Measurements from ENCODE around the gene ULK4. TPM values are rescaled to one million over a fixed set of nuclear protein-coding genes. Genes with fewer than 3 reads are reported as not detected.

Gene ULK4
- total and polyA plus RNA-seq, 9 of the 15 experiments (the other 6 are each of a cell fraction or from before 2014, with no cell fraction given) = 3.0 to 5.9 (median 3.5) TPM

GRCh38 chr3:41708176-41708575 lies 253.7 kb downstream of the ULK4 start:
- no peaks in the 10 kb centered on the region for H3K9me3 ChIP-seq (replicated peaks; ENCODE audit: control insufficient read depth, insufficient read depth, low read depth, low read length)
- no peak for DNase-seq (ENCODE audit: extremely low read depth in 1 of 4, low spot score in 3 of 4)
- H3K27me3 ChIP-seq (ENCODE audit: control insufficient read depth in 2 of 2, insufficient read depth in 2 of 2, low read length in 2 of 2) = no peaks in the 10 kb centered on the region
- 23% methylated on average over 2 of the region's 2 CpGs for WGBS (ENCODE audit: insufficient coverage, low coverage, missing lambda C conversion rate)
- peaks cover 3 to 6% of the 10 kb centered on the region in 2 experiments; a peak in 3 of 5 replicates for H3K4me1 ChIP-seq (replicated peaks in 1 of 2; ENCODE audit: control insufficient read depth in 2 of 2, insufficient read depth in 2 of 2, low read length in 2 of 2)
- no peak for TF ChIP-seq GTF2A2 (tag; IDR thresholded peaks at IDR 0.05)
- no peak for TF ChIP-seq IRF1 (CRISPR knock-in tag; IDR thresholded peaks at IDR 0.05; ENCODE audit: borderline replicate concordance)
- in situ Hi-C loops (cut with MboI) (loop anchor here (10.0 kb wide), 1 partner anchor 157 kb away; no protein-coding TSS in a partner anchor), intact Hi-C loops (cut with micrococcal nuclease) (no loop called here)
- no peaks in the 10 kb centered on the region for H3K9me1 ChIP-seq (ENCODE audit: control insufficient read depth, insufficient read depth, low read length)
- H3K4me3 ChIP-seq = no peak overlapping the region
- no peak overlapping the region for H3K4me2 ChIP-seq (ENCODE audit: insufficient read depth, low read length)
- no peak overlapping the region for H3K9ac ChIP-seq (ENCODE audit: insufficient read depth in 1 of 2, low read depth in 2 of 2, low read length in 2 of 2)
- H4K20me1 ChIP-seq (replicated peaks; ENCODE audit: control insufficient read depth, insufficient read depth, low read length) = no peaks in the 10 kb centered on the region
- no peaks in the 10 kb centered on the region for H3K79me2 ChIP-seq (ENCODE audit: control insufficient read depth, insufficient read depth, low read length)
- CTCF ChIA-PET (ENCODE audit: low intra/inter-chr PET ratio) = no interaction called here
- H3K27ac ChIP-seq (ENCODE audit: extremely low read depth, low read depth, low read length) = no peak overlapping the region
- BruUV-seq (replicated peaks) = no TSS peak
- no peak for ATAC-seq
- FAIRE-seq = no peak
- POLR2A ChIA-PET = no interaction called here
- H2AFZ ChIP-seq (ENCODE audit: low read depth, low read length) = no peak overlapping the region
- no peaks in the 10 kb centered on the region for H3K36me3 ChIP-seq (ENCODE audit: control insufficient read depth, insufficient read depth, low read length)

DNA sequence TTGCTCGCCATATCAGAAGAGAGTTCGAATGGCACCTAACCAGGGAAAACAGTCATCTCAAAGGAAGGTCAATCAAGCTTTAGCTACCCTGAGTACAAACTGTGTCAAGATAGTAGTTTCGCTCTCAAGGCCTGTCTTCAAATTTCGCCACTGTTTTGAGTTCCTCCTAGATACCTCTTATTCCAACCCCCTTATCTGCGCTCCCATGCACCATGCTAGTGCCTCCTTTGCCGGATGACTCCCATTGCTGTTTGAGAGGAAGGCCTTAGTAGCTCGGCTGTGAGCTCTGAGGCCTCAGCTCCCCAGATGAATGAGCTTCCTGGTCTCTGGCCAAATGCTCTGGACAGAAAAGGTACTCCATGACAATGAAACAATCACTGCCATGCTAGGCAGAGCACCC lies 256.0 kb downstream of the ULK4 start:
- BruUV-seq (replicated peaks) = no TSS peak
- POLR2A ChIA-PET = no interaction called here
- ATAC-seq = peak; percentile 92
- no peak for TF ChIP-seq BACH1 (tag; IDR thresholded peaks at IDR 0.05)
- no peak for TF ChIP-seq PURB (CRISPR knock-in tag; IDR thresholded peaks at IDR 0.05; ENCODE audit: low read depth)
- TF ChIP-seq, protein P1, sequence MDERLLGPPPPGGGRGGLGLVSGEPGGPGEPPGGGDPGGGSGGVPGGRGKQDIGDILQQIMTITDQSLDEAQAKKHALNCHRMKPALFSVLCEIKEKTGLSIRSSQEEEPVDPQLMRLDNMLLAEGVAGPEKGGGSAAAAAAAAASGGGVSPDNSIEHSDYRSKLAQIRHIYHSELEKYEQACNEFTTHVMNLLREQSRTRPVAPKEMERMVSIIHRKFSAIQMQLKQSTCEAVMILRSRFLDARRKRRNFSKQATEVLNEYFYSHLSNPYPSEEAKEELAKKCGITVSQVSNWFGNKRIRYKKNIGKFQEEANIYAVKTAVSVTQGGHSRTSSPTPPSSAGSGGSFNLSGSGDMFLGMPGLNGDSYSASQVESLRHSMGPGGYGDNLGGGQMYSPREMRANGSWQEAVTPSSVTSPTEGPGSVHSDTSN (CRISPR knock-in tag; IDR thresholded peaks at IDR 0.05; ENCODE audit: low read depth) = no peak
- TF ChIP-seq, protein P1 (tag; conservative IDR thresholded peaks at IDR 0.05; ENCODE audit: low read depth) = no peak
- no peak for TF ChIP-seq E4F1 (CRISPR knock-in tag; IDR thresholded peaks at IDR 0.05; ENCODE audit: borderline replicate concordance)
- no peak for TF ChIP-seq SRF (CRISPR knock-in tag; IDR thresholded peaks at IDR 0.05)
- TF ChIP-seq ZNF76 (CRISPR knock-in tag; IDR thresholded peaks at IDR 0.05; ENCODE audit: borderline replicate concordance) = no peak
- TF ChIP-seq NR2F6 (CRISPR knock-in tag; IDR thresholded peaks at IDR 0.05) = no peak

More for the DNA sequence above, 256.0 kb downstream of the ULK4 start:
- peak; percentile 25 to 76 (median 51) for DNase-seq (ENCODE audit: extremely low read depth in 1 of 4, low spot score in 3 of 4)
- Histone ChIP-seq H3K9me1 (ENCODE audit: control insufficient read depth, insufficient read depth, low read length) (no peaks in the 10 kb centered on the region), H2AFZ (ENCODE audit: low read depth, low read length) (peak overlapping the region; percentile 85), H3K4me1 (replicated peaks in 1 of 2; ENCODE audit: control insufficient read depth in 2 of 2, insufficient read depth in 2 of 2, low read length in 2 of 2) (peaks cover 3 to 6% of the 10 kb centered on the region in 2 experiments; a peak in 3 of 5 replicates), H3K4me2 (ENCODE audit: insufficient read depth, low read length) (peak overlapping the region; percentile 64), H3K4me3 (no peak overlapping the region), H4K20me1 (replicated peaks; ENCODE audit: control insufficient read depth, insufficient read depth, low read length) (no peaks in the 10 kb centered on the region), H3K27ac (ENCODE audit: extremely low read depth, low read depth, low read length) (peak overlapping the region; percentile 67), H3K9me3 (replicated peaks; ENCODE audit: control insufficient read depth, insufficient read depth, low read depth, low read length) (no peaks in the 10 kb centered on the region), H3K79me2 (ENCODE audit: control insufficient read depth, insufficient read depth, low read length) (no peaks in the 10 kb centered on the region), H3K27me3 (ENCODE audit: control insufficient read depth in 2 of 2, insufficient read depth in 2 of 2, low read length in 2 of 2) (no peaks in the 10 kb centered on the region), H3K9ac (ENCODE audit: insufficient read depth in 1 of 2, low read depth in 2 of 2, low read length in 2 of 2) (peak overlapping the region; percentile 33 to 43; a peak in 2 of 4 replicates), H3K36me3 (ENCODE audit: control insufficient read depth, insufficient read depth, low read length) (no peaks in the 10 kb centered on the region)
- in situ Hi-C loops (cut with MboI) = loop anchor here (10.0 kb wide), 1 partner anchor 159 kb away; no protein-coding TSS in a partner anchor
- CTCF ChIA-PET (ENCODE audit: low intra/inter-chr PET ratio) = no interaction called here
- FAIRE-seq = peak; percentile 81
- 9% methylated on average over 7 of the region's 7 CpGs for WGBS (ENCODE audit: insufficient coverage, low coverage, missing lambda C conversion rate)
- intact Hi-C loops (cut with micrococcal nuclease) = no loop called here

Measured in K562 (cell line).